Measurements from ENCODE around the gene APMAP.
"Not testable (repeated sequence)": the region's sequence is repeated elsewhere in the genome, so short reads cannot be mapped to it uniquely, and the experiment has no call there.

APMAP gene

GRCh38 chr20:24957326-24958016 is 35.1 kb downstream of the APMAP start:
- in situ Hi-C loops (cut with HindIII; ENCODE audit: low sequenced_read_pairs): no loop called here

GRCh38 chr20:24956001-24956841 is 36.3 kb downstream of the APMAP start:
- in situ Hi-C loops (cut with HindIII; ENCODE audit: low sequenced_read_pairs): no loop called here

GRCh38 chr20:24955045-24955444 is 37.5 kb downstream of the APMAP start:
- in situ Hi-C loops (cut with HindIII; ENCODE audit: low sequenced_read_pairs): no loop called here

GRCh38 chr20:24954566-24954965 is 38.0 kb downstream of the APMAP start:
- in situ Hi-C loops (cut with HindIII; ENCODE audit: low sequenced_read_pairs): no loop called here

GRCh38 chr20:24954151-24954550 is 38.4 kb downstream of the APMAP start:
- in situ Hi-C loops (cut with HindIII; ENCODE audit: low sequenced_read_pairs): no loop called here

- in situ Hi-C loops (cut with HindIII; ENCODE audit: low sequenced_read_pairs): no loop called here
Observed at GRCh38 chr20:24953621-24954133, 38.9 kb downstream of the APMAP start.

GRCh38 chr20:24953209-24953575 is 39.4 kb downstream of the APMAP start:
- in situ Hi-C loops (cut with HindIII; ENCODE audit: low sequenced_read_pairs): no loop called here

- in situ Hi-C loops (cut with HindIII; ENCODE audit: low sequenced_read_pairs): no loop called here
Observed at GRCh38 chr20:24952376-24953208, 40.0 kb downstream of the APMAP start.

GRCh38 chr20:24951536-24952083 is 40.9 kb downstream of the APMAP start:
- in situ Hi-C loops (cut with HindIII; ENCODE audit: low sequenced_read_pairs): no loop called here

GRCh38 chr20:24950836-24951525 is 41.6 kb downstream of the APMAP start:
- in situ Hi-C loops (cut with HindIII; ENCODE audit: low sequenced_read_pairs): no loop called here

- in situ Hi-C loops (cut with HindIII; ENCODE audit: low sequenced_read_pairs): no loop called here
Observed at GRCh38 chr20:24950128-24950835, 42.3 kb downstream of the APMAP start.

- in situ Hi-C loops (cut with HindIII; ENCODE audit: low sequenced_read_pairs): no loop called here
Observed at GRCh38 chr20:24949756-24950127, 42.8 kb downstream of the APMAP start.

GRCh38 chr20:24948939-24949679 is 43.4 kb downstream of the APMAP start, which contains the start of gene CST7:
Gene CST7, plus strand, starts transcription at chr20:24949269. Its CDS starts 237 bp downstream, at chr20:24949506.
- in situ Hi-C loops (cut with HindIII; ENCODE audit: low sequenced_read_pairs): no loop called here

GRCh38 chr20:24948396-24948938 is 44.1 kb downstream of the APMAP start:
- in situ Hi-C loops (cut with HindIII; ENCODE audit: low sequenced_read_pairs): not testable (repeated sequence)

GRCh38 chr20:24946376-24946775 is 46.2 kb downstream of the APMAP start:
- in situ Hi-C loops (cut with HindIII; ENCODE audit: low sequenced_read_pairs): not testable (repeated sequence)

- in situ Hi-C loops (cut with HindIII; ENCODE audit: low sequenced_read_pairs): no loop called here
Observed at GRCh38 chr20:24943731-24944130, 48.8 kb downstream of the APMAP start.

GRCh38 chr20:24943196-24943595 is 49.4 kb downstream of the APMAP start:
- in situ Hi-C loops (cut with HindIII; ENCODE audit: low sequenced_read_pairs): no loop called here

GRCh38 chr20:24942679-24943078 is 49.9 kb downstream of the APMAP start:
- in situ Hi-C loops (cut with HindIII; ENCODE audit: low sequenced_read_pairs): no loop called here

- in situ Hi-C loops (cut with HindIII; ENCODE audit: low sequenced_read_pairs): no loop called here
Observed at GRCh38 chr20:24939036-24939435, 53.5 kb downstream of the APMAP start.
